GM12878 (cell line): ENCODE measurements around the gene GAS2L2. TPM values are rescaled to one million over a fixed set of nuclear protein-coding genes. Genes with fewer than 3 reads are reported as not detected.

ENCODE experiments used
- ATAC-seq: fragments of 200-7000 bp; cut with Tn5 transposase; 3 replicates; pipeline ENCODE4 v1.9.1; 2020; ENCODE audit warnings: mild to moderate bottlenecking, moderate library complexity
- BruUV-seq: library from RNA; stranded (reverse); fragments of 400-500 nt; replicated peaks from 2 replicates; lab custom pipeline; 2021; lab: Mats Ljungman, UMichigan
- CTCF ChIA-PET: fragments of 300-600 bp; sonication (Branson Sonifier 250); formaldehyde crosslinking; extraction: SDS; loops from one replicate; lab custom pipeline; 2021; ENCODE audit warnings: inconsistent platforms; lab: Yijun Ruan, JAX
- POLR2A ChIA-PET: fragments of 350-600 bp; formaldehyde crosslinking; extraction: SDS; loops from one replicate; lab custom pipeline; 2021; ENCODE audit warnings: inconsistent platforms; lab: Charles Lee
- RAD21 ChIA-PET: fragments of 300-600 bp; sonication (Branson Sonifier 250); formaldehyde crosslinking; loops from one replicate; lab custom pipeline; 2023; ENCODE audit warnings: antibody characterized with exemption; ENCODE audit not compliant: unreplicated experiment; lab: Charles Lee
- SMC1A ChIA-PET: fragments of 300-600 bp; sonication (Branson Sonifier 250); formaldehyde crosslinking; loops from one replicate; lab custom pipeline; 2023; ENCODE audit not compliant: unreplicated experiment, uncharacterized antibody; lab: Charles Lee
- DNase-seq: peaks from one replicate; pipeline ENCODE4 v3.0.0-alpha.2; 2011; ENCODE audit warnings: low read depth, low spot score
- FAIRE-seq: peaks from 3 replicates; lab custom pipeline; 2011; peaks lifted over from hg19 to GRCh38; lab: Jason Lieb, UNC
- H2AFZ ChIP-seq: 2 replicates; pipeline ENCODE4 v1.6.0; 2011; ENCODE audit warnings: low read depth, low read length, control low read depth; ENCODE audit not compliant: control insufficient read depth
- H3K27ac ChIP-seq: 2 replicates; pipeline ENCODE4 v1.5.1; 2011; ENCODE audit warnings: control low read depth; ENCODE audit not compliant: control insufficient read depth, insufficient read depth
- H3K27me3 ChIP-seq, 2 experiments: replicated peaks in 1 of 2; 2 replicates each; pipeline versions ENCODE4 v1.6.0 to v1.6.1; 2011; ENCODE audit warnings: low read length in 1 of 2; ENCODE audit not compliant: control insufficient read depth in 2 of 2, insufficient read depth in 2 of 2
- H3K36me3 ChIP-seq, 2 experiments: 2 replicates each; pipeline ENCODE4 v1.5.1; 2011; ENCODE audit warnings: low read length in 1 of 2; ENCODE audit not compliant: control insufficient read depth in 2 of 2, insufficient read depth in 2 of 2
- H3K4me1 ChIP-seq: 2 replicates; pipeline ENCODE4 v1.6.1; 2011; ENCODE audit warnings: mild to moderate bottlenecking, low read length, moderate library complexity, mixed read lengths; ENCODE audit not compliant: control insufficient read depth, insufficient read depth
- H3K4me2 ChIP-seq: 2 replicates; pipeline ENCODE4 v1.6.0; 2011; ENCODE audit warnings: control low read depth; ENCODE audit not compliant: control insufficient read depth, insufficient read depth
- H3K4me3 ChIP-seq: fragments of 200-600 bp; sonication (generic); 2 replicates; pipeline ENCODE4 v1.5.1; 2016
- H3K79me2 ChIP-seq: 2 replicates; pipeline ENCODE4 v1.6.0; 2011; ENCODE audit warnings: low read length; ENCODE audit not compliant: control insufficient read depth, insufficient read depth
- H3K9ac ChIP-seq: 2 replicates; pipeline ENCODE4 v1.8.0; 2011; ENCODE audit warnings: low read length, control low read depth, mixed read lengths; ENCODE audit not compliant: control insufficient read depth, insufficient read depth
- H3K9me3 ChIP-seq: replicated peaks from 3 replicates; pipeline ENCODE4 v1.5.1; 2011; ENCODE audit warnings: mild to moderate bottlenecking, low read length; ENCODE audit not compliant: control insufficient read depth, insufficient read depth
- H4K20me1 ChIP-seq: 2 replicates; pipeline ENCODE4 v1.6.0; 2011; ENCODE audit not compliant: control insufficient read depth, insufficient read depth
- ASH2L ChIP-seq: fragments of 300-600, 200-600 bp; sonication (generic); IDR thresholded peaks from 2 replicates; pipeline ENCODE4 v1.6.1; 2017; ENCODE audit warnings: low read depth, mild to moderate bottlenecking, borderline replicate concordance
- BACH1 ChIP-seq: fragments of 450-650 bp; IDR thresholded peaks from 2 replicates; pipeline ENCODE4 v1.6.1; 2017; ENCODE audit warnings: mild to moderate bottlenecking, borderline replicate concordance
- CBX3 ChIP-seq: fragments of 200-600 bp; sonication (generic); IDR thresholded peaks from 2 replicates; pipeline ENCODE4 v1.6.1; 2016; ENCODE audit warnings: low read depth, borderline replicate concordance
- CHD1 ChIP-seq: IDR thresholded peaks from 2 replicates; pipeline ENCODE4 v1.6.1; 2012; ENCODE audit warnings: low read depth, low read length, improper control_type of control experiment
- CHD4 ChIP-seq: fragments of 200-600 bp; sonication (generic); IDR thresholded peaks from 2 replicates; pipeline ENCODE4 v1.6.1; 2016; ENCODE audit warnings: mild to moderate bottlenecking
- MTA3 ChIP-seq: IDR thresholded peaks from 2 replicates; pipeline ENCODE4 v1.6.1; 2012; ENCODE audit warnings: low read length, inconsistent platforms, borderline replicate concordance
- RUNX3 ChIP-seq: IDR thresholded peaks from 2 replicates; pipeline ENCODE4 v1.6.1; 2012; ENCODE audit warnings: low read length, inconsistent platforms
- WGBS: methylation state at CpG from one replicate; pipeline ENCODE4 v1.1.6; 2016; ENCODE audit warnings: low lambda C conversion rate; ENCODE audit not compliant: insufficient replicate concordance, insufficient coverage; ENCODE audit errors: missing lambda C conversion rate; 5-methylcytosine and 5-hydroxymethylcytosine counted together
- in situ Hi-C: fragments of 300-500 bp; cut with MboI; formaldehyde crosslinking; loops from 9 replicates; pipeline ENCODE4 v1.14.3; 2018; ENCODE audit warnings: mixed read lengths
- intact Hi-C: fragments of 100-400 bp; cut with micrococcal nuclease; formaldehyde crosslinking; loops from one replicate; pipeline ENCODE4 v1.14.2; 2022; ENCODE audit not compliant: unreplicated experiment
- polyA plus RNA-seq, 11 experiments: library from polyadenylated mRNA; depleted of rRNA in 4 of 11; unstranded in 6 of 11; stranded (reverse) in 5 of 11; fragments of >200 nt; fragmentation: Nextera tagmentation in 4 of 11; fragmentation: Illumina TruSeq in 1 of 11; extraction: Ambion mirVana in 4 of 11; extraction: Trizol in 1 of 11; gene quantifications; 1 replicate in 1 of 11; 2 replicates in 10 of 11; pipeline versions ENCODE4 v1.2.1 to v1.2.3, GENCODE V29; 2011 to 2016; ENCODE audit warnings: inconsistent platforms in 2 of 11, missing spikeins in 2 of 11, low read depth in 1 of 11
- total RNA-seq, 4 experiments: library from RNA; depleted of rRNA in 3 of 4; stranded (reverse); fragments of >200 nt in 3 of 4; fragmentation: Illumina TruSeq in 1 of 4; extraction: Trizol in 1 of 4; gene quantifications; 2 replicates each; pipeline versions ENCODE4 v1.2.1 to v1.2.3, GENCODE V29; 2013 to 2021
- TF ChIP-seq, protein P1 (sequence below): fragments of 450-650 bp; IDR thresholded peaks from 2 replicates; pipeline ENCODE4 v1.6.1; 2014; ENCODE audit warnings: mild to moderate bottlenecking
- TF ChIP-seq, protein P2 (sequence below): fragments of 450-650 bp; IDR thresholded peaks from 2 replicates; pipeline ENCODE4 v1.6.1; 2016; ENCODE audit warnings: mild to moderate bottlenecking

GAS2L2 gene
- total and polyA plus RNA-seq, 10 of the 15 experiments (the other 5 are each of a cell fraction or from before 2014, with no cell fraction given), result 0.01 TPM; not detected in 9

DNA sequence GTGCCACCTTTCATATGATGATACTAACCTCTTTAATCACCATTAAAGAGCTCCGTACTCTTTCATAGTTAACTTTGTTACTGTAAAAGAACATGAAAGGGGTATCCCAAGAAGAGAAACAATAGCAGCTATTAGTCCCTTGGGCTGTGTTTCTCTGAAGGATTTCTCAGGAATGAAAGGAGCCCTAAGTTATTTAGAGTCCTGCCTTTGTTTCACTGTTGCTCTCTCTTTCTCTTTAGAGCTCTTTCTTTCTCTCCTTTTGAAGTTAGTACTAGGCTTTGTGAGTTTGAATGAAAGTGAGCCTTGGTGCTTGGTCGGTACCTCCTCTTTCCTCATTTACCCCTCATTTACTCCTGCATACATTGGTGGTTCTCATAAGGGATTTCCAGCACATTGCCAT lies 42.1 kb downstream of the GAS2L2 start (continued):
- TF ChIP-seq, protein P1, sequence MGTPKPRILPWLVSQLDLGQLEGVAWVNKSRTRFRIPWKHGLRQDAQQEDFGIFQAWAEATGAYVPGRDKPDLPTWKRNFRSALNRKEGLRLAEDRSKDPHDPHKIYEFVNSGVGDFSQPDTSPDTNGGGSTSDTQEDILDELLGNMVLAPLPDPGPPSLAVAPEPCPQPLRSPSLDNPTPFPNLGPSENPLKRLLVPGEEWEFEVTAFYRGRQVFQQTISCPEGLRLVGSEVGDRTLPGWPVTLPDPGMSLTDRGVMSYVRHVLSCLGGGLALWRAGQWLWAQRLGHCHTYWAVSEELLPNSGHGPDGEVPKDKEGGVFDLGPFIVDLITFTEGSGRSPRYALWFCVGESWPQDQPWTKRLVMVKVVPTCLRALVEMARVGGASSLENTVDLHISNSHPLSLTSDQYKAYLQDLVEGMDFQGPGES, result no peak
- TF ChIP-seq BACH1, result no peak
- no peak for TF ChIP-seq ASH2L
- TF ChIP-seq RUNX3, result no peak
- TF ChIP-seq CBX3, result no peak
- TF ChIP-seq CHD1, result no peak
- TF ChIP-seq, protein P2, sequence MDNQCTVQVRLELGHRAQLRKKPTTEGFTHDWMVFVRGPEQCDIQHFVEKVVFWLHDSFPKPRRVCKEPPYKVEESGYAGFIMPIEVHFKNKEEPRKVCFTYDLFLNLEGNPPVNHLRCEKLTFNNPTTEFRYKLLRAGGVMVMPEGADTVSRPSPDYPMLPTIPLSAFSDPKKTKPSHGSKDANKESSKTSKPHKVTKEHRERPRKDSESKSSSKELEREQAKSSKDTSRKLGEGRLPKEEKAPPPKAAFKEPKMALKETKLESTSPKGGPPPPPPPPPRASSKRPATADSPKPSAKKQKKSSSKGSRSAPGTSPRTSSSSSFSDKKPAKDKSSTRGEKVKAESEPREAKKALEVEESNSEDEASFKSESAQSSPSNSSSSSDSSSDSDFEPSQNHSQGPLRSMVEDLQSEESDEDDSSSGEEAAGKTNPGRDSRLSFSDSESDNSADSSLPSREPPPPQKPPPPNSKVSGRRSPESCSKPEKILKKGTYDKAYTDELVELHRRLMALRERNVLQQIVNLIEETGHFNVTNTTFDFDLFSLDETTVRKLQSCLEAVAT, result no peak

DNA sequence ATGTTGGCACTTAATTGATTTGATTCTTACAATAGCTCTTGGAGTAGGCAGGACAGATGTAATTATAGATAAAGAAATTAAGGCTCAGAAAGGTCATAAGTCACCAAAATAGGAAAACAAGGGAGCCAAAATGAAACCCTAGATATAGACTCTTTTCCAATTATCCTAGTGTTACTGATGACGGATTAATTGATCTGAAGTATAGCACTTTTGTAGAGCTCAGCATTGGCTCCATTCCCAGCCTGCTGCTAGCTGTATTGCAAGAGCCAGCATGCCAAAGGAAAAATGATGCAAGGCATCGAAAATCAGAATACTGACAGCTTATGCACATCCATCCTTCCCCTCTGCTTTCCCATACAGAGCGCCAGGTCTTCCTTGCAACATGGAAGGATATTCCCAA lies 43.2 kb downstream of the GAS2L2 start:
- intact Hi-C loops, result no loop called here
- TF ChIP-seq CHD4 (no peak), MTA3 (no peak), RUNX3 (no peak)
- TF ChIP-seq, all 136 proteins: peak for 0
- Histone ChIP-seq H3K4me1 (no peaks in the 10 kb centered on the region; the same call in 1 of the 2 replicates), H4K20me1 (no peaks in the 10 kb centered on the region), H3K27me3 (no peaks in the 10 kb centered on the region), H3K27ac (no peak overlapping the region), H3K4me3 (no peak overlapping the region), H3K9ac (no peak overlapping the region), H3K79me2 (no peaks in the 10 kb centered on the region), H3K36me3 (peaks cover 1 to 26% of the 10 kb centered on the region in 2 experiments; a peak in 3 of 4 replicates), H2AFZ (no peak overlapping the region), H3K4me2 (no peak overlapping the region), H3K9me3 (no peaks in the 10 kb centered on the region)
- ChIA-PET SMC1A (interaction anchor here (0.6 to 1.6 kb wide), 4 partner anchors 8 to 89 kb away, joined by 3 to 4 read pairs (median 4); no protein-coding TSS in a partner anchor), CTCF (interaction anchor here (2.2 to 2.7 kb wide), 2 partner anchors 38 to 97 kb away, joined by 5 to 18 read pairs; no protein-coding TSS in a partner anchor), POLR2A (no interaction called here), RAD21 (no interaction called here)
- in situ Hi-C loops, result no loop called here
- DNase-seq (no peak), ATAC-seq (no peak), FAIRE-seq (no peak)
- WGBS, result 96% methylated on average over 3 of the region's 3 CpGs
- BruUV-seq, result no TSS peak
